ENCODE measurements around the gene KCTD16.
A peak's percentile ranks its signal among the peaks of the same experiment; 100 is the strongest.

Gene KCTD16

DNA sequence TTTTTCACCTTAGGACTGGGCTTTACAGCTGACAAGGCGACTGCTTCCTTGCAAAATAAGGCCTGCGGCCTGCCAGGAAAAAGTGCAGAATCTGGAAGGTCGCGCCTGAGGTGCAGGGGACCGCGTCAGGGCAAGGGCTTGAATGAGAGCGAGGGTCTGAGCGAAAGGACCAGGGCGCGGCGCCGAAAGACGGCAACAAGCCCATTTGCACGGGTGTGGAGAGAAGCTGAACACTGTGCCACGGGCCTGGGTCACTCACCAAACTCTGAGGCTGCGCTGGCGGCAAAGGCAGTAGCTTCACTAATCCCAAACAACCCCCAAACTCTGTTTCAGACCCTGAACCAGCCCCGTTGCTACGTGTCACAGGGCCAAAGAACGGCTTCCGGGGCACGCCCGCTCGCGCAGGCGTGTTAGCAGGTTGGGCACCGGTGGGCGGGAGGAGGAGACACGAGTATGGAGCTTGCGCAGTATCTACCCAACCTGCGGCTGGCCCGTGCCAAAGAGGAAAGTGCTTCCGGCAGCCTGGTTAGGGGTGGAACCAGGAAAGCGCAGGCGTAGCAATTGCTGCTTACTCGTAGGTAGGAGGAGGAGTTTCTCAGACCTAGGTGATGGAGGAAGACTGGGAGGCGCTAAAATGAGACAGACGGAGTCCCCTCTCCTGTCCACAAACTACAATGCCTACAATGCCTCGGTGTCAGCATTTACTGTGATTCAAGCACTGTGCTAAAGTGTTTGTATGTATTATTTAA lies at the start of gene KCTD16, which contains the start of gene YIPF5:
Gene KCTD16 (plus strand): TSS at position 598 of the 749 bp plus-strand sequence.
Gene YIPF5 (minus strand): TSS at position 384 of the 749 bp plus-strand sequence. CDS start 704 bp downstream, outside the sequence.
- DNase-seq (ENCODE audit: low spot score), result peak; percentile 95

DNA sequence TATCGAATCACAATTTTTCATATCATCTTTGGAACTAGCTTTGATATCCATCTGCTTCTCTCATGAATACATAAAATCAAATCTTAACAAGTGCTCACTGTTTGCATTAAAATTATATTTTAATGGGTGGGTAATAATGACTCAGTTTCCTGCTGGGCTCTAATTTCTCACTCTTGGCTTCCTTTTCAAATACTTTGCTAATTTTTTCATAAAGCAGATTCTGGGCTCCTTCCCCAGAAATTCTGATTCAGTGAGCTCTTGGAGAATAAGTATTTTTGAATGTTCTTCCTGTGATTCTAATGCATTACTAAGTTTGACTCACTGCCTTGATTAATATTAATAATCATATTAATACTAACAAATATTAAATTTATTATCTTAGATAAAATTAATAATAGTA lies 49.1 kb upstream of the KCTD16 start:
- no peak for DNase-seq (ENCODE audit: low spot score)

DNA sequence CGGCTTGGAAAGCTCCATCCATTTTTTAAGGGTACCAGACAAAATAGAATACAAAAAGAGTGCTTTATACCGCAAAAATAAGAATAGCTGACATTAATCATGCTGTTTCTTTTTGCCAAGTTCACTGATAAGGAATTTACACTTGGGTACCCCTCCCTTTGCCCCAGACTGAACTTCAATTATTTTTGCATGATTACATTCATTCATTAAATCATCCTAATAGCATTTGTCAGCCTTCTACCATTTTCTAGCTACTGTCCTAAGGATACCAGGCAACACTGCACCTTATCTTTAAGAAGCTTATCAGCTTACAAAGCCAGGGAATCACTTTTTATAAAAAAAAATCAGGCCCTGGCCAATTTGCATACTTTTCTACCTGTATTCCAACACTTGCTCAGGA lies 48.6 kb upstream of the KCTD16 start:
- DNase-seq (ENCODE audit: low spot score), result no peak

DNA sequence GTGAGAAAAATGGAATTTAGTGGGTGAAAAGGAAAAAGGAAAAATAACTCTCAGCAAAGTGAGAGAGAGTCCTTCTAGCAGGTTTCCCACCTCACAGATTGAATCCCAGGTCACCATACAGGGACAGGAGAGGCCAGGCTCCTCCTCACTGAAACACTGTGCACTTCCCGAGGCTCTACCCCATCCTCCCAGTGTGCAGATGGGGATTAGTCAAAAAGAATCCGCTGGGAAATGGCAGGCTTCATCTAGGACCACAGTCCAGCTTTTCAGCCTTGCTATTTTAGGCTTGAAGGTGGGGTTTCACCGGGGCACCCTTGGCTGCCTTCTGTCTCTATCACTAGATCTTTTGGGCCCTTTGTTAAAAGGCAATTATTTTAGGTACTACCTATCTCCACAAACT lies 48.0 kb upstream of the KCTD16 start:
- no peak for DNase-seq (ENCODE audit: low spot score)

DNA sequence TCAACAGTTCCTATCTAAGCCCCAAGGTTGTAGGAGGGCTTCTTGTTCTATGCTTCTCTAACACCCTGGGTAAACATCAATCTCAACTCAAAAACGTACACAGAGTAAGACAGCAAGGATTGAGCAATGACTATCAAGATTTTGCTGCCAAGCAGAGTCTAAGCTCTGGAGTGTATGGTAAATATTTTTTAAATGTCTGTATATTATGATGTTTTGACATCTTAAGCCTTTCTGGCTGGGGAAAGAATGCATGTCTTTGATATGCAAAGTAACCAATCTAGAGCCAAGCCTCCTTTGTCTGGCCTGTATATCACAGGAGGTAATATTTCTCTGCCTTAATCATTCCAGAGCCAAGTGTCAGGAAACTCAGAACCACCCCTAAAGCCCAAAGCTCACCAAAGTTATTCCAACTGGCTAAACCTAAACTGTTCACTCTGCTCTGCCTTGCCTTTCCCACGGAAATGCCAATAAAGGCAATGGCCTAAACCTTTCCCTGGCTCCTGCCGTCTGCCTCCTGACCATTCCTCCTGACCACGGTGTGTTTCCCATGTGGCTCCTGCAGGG lies 45.4 kb upstream of the KCTD16 start:
- DNase-seq (ENCODE audit: low spot score), result no peak

DNA sequence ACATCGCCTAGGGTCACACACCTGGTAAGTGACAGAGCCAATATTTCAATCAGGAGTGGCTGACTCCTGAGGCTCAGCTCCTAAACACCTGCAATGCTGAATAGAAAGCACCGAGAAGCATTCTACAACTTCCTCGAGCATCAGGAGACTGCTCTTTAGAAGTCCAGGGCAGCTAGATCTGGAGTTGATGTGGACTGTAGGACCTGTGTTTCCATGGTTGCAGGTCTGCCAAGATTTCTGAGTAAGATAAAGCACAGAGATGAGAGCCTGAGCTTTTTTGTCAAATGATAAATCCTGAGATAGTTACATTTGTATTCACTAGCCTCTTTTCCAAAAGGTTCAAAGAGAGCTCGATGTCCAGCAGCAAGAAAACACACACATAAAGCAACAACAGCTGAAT lies 44.0 kb upstream of the KCTD16 start:
- DNase-seq (ENCODE audit: low spot score), result no peak

DNA sequence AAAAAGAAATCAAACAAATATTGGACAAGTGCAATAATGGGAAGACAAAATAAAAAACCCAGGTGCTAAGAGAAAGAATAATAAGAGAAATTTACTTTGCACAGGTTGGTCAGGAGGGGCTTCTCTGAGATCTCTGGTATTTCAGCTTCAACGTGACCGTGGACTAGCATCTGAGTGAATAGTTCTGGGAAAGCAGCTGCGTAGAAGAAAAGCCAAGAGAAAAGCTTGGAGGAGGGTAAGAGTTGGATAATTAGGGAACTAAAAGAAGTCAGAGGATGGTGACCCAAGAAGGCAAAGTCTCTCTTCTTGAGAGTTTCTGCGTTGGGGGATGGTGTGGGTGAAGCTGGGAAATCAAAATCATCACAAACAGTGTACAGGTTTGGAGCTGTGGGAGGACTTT lies 41.8 kb upstream of the KCTD16 start:
- no peak for DNase-seq (ENCODE audit: low spot score)

DNA sequence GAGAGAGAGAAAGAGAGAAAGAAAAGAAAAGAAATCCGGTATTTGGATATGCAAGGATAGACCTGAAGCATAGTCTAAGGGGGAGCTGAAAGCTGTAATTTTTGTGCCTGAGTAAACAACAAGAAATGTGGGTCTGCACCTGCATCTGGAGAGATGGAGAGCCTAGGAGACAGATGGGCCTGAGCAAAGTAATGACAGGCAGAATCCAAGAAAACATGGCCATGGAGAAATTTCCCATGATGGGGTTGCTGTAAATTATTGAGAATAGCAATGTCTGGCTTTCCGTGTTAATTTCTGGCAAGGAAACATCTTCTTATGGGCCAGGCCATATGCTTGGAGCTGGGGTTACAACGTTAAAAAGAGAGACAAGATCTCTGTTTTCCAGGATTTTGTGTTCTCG lies 40.4 kb upstream of the KCTD16 start:
- DNase-seq (ENCODE audit: low spot score), result no peak

DNA sequence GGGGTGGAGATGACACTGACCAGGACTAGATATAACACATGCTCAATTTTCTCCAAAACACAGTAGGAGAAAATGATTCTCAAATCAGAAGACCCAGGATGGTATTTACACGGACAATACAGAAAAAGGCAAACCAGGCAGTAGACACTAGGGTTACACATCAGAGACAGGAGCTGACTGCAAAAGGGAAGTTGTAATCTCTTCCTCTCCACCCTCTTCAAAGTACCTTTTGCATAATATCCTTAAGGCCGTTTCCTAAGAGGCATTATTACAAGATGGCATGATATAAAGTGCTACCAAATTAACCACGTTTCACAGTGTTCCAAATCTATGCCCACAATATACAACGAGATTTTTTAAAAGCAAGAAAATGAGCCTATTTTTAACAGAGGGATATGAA lies 39.4 kb upstream of the KCTD16 start:
- DNase-seq (ENCODE audit: low spot score), result no peak

DNA sequence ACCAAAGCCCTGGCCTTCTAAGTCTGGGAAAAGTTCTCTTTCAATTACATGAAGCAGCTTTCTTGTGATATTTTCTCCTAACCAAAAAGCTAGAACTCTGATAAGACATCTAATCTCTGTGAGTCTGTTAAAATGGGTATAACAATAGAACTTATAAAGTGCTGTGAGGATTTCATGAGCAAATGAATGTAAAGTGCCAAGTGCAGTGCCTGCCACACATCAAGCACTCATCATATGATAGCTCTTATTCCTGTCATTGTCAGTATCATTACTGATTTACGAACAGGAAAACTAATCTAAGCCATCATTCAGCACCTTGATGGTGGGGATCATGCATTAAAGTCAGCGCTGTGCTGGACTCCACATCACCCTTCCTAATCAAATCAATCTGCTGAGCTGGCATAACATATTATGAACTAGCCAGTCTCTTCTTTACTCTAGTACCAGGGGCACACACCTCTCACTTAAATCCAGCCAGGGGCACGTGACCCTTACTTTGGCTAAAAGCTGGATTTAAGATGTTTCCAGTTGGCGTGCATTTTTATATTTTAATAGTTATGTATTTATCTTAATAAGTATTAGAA lies 37.5 kb upstream of the KCTD16 start:
- no peak for DNase-seq (ENCODE audit: low spot score)

DNA sequence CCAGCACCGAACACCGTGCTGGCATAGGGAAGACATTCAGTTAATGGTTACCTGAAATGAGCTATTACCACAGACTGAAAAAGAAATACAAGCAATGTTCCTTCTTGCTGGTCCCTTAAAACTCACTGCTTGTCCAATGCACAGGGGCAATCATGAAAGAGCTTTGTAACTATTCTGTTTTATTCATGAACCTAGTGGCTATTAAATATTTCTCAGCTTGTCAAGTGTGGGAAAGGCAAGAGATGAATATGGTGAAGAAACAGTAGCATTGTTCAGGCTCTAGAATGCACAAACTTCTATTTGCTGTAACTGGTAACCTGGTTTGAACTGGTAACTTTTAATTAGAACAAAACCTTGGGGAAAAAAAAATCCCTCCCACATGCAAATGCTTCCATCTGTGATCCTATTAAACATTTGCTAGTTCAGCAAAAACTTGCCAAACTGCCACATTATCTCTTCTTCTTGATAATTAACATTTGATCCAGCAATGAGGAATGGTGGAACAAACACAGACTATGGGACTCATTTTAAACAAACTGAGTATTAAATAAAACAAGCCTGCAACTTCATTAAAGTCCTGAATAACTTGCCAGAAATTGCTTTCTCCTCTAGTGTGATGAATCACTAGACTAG lies 36.4 kb upstream of the KCTD16 start:
- DNase-seq (ENCODE audit: low spot score), result peak; percentile 5

DNA sequence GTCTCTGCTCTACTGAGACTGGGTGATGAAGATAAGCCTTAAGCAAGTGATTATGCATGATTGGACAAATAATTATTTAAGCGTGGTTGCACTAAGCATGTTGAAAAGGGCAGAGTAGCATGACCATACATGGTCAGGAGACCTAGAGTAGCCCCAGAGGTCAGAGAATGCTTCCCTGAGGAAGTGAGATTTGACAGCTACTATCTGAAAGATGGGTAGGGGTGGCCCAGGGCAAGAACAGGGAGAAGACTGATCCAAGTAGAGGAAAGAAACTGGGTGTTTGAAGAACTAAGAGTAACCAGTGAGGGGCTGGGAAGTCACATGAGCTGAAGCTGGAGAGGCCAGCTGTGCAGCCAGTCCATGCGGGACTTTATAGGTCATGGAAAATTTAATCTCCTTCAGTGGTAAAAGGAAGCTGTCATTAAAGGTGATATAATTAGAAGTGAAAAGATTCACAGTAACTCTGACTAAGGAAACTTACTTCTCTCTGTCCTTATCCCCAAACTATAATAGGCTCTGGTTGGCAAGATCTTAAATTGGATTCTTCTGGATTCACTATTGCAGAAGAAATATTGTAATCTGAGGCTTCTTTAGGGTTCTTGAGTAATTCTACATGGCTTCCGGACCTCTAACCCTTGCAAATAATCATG lies 35.4 kb upstream of the KCTD16 start:
- DNase-seq (ENCODE audit: low spot score), result no peak

DNA sequence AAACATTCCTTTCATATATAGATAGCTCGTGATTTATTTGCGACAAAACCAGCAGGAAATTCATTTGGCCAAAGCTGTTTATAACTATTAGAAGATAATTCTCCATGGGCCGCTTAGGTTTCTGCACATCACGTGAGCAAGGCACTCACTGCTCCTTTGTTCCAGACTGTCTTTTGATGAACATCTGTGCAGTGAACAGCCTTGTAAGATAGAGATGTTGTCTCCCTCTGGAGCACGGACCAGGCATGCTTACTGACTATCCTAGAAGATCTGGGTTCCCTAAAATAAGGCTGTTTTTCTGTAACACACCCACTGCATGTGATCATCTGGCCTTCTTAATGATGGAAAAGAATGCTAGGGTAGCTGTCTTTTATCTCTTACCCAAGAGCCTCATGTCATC lies 31.1 kb upstream of the KCTD16 start:
- peak; percentile 56 for DNase-seq (ENCODE audit: low spot score)

DNA sequence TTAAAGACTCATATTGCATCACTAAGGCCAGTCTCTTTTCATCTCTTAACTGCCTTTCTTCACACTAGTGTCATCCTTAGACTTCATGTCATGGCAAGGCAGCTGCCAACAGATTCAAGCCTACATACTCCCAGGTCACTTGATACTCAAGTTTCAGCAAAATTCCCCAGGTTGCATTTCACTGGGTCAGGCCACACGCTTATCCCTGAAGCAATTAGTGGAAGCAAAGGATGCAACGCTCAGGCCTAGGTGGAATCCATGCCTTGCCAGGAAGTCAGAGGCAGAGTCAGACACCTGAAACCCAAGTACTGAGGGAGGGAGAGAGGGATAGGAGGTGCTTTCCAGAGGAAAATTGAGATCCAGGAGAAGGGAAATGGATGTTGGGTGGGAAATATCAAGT lies 29.1 kb upstream of the KCTD16 start:
- DNase-seq (ENCODE audit: low spot score), result no peak

DNA sequence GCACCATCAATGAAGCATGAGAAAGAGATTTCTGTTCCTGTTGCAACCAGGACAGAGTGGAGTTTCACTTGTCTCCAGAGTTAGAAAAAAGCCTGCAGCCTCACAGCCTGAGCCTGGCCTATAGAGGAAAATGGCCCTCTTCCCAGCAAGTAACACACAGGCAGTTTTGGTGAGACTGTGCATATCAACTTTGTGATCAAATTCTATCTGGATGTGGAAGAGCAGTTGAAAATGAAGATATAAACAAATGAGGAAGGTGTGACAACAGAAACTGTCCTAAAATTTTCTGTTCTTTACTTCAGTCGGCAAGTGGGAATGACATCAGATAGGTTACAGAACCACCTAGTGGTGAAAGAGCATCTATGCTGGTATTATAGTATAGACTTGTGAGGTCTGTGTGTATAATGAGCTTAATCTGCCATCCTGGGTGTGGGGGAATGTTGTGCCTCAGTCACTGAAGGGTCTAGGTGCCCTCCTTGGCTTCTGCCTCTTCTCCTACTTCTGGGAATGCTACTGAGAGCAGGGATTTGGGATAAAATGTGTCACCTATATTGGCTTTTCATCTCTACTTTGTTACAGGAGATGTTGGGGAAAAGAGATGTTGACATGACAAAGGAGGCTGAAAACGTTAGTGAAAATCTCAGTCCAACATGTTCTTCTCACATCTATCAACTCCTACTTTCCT lies 28.4 kb upstream of the KCTD16 start:
- peak; percentile 60 for DNase-seq (ENCODE audit: low spot score)

DNA sequence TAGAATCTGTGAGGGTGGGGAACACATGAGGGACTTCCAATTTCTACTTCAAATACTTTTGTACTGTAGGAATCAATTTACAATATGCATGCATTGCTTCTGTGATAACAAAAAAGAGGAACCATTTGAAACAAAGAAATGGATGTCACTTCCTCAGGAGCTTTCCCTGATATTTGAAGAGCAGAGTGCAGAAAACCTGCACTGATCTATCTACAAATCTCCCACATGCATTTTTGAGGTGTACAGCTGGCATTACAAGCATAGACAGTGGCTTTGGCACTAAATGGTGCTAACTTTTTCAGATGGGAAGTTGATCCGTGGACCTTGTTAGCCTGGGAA lies 27.9 kb upstream of the KCTD16 start:
- no peak for DNase-seq (ENCODE audit: low spot score)

DNA sequence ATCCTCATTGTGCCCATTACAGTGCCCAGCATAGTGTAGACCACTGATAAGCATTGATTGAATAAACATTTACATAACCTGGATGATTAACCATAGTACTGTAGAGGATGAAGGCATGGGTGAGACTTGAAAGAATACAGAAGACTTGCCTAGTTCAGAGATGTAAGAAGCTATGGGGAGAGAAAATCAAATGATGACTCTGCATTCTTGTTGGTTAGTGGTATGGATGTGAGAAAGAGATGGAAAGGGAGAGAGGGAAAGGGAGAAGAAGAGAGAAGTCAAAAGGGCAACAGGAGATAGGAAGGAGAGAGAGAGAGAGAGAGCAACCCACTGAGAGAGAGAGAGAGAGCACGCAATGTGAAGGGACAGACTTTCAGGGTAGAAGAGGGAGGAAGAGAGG lies 27.0 kb upstream of the KCTD16 start:
- DNase-seq (ENCODE audit: low spot score), result no peak

DNA sequence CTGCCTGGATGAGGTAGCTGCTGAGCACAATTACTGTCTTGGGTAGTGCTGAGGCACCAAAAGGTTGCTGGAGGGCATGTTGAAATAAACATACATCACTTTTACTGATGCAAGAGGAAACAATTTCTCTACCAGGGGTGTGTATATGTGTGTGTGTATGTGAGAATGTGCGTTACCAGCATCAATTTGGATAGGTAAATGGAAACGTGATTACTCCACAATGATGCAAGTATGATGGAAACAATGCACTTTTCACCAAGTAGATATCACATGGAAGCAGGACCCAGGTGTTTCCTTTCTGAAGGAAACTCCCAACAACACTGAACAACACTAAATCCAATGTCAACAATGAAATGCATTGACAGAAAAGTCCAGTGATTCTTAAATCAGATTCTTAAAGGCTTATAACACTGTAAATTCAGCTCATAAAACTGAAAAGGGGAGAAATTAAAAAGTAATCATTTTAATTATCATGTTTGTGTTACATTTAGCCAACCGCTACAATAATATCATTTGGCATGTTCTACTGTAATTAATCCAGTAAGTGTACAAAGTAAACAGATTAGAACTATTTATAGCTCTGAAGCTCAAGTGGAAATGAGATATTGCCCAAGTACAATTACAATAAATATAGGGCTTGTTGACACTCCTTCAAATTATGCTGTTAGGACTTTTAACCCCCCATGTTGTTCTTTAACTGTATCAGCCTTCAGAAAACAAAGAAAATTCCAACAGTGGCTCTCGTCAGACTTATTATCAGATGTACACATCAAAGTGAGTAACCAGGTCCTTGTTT lies 25.5 kb upstream of the KCTD16 start:
- no peak for DNase-seq (ENCODE audit: low spot score)

DNA sequence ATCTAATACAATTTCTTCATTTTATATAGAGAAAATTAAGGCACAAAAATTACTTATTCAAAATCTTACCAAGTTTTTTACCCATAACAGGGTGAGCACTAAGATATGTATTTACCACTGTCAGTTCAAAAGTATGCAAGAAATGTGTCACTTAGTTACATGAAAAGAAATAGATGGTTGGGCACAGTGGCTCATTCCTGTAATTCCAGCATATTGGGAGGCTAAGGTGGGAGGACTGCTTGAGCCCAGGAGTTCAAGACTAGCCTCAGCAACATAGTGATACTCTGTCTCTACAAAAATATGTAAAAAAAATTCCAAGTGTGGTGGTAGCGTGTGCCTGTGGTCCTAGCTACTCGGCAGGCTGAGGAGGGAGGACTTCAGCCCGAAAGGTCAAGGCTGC lies 19.6 kb upstream of the KCTD16 start:
- no peak for DNase-seq (ENCODE audit: low spot score)

DNA sequence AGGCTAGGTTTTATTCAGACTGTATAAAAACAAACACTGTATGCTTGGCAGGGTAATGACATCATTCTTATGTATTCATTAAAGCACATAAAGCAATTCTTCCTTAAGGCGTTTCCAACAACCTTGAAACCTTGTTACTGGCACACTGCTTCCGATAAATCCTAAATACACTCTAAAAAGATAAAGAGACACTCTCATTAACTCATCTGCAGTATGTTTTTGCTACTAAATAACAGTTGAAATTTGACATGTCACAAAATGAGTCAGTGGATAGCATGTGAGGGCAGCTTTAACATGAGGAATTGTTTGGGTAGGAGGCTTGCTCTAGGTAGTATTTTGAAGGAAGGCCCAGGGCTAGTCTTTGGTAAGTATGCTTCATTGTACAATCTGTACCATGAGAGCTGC lies 13.9 kb upstream of the KCTD16 start:
- no peak for DNase-seq (ENCODE audit: low spot score)

DNA sequence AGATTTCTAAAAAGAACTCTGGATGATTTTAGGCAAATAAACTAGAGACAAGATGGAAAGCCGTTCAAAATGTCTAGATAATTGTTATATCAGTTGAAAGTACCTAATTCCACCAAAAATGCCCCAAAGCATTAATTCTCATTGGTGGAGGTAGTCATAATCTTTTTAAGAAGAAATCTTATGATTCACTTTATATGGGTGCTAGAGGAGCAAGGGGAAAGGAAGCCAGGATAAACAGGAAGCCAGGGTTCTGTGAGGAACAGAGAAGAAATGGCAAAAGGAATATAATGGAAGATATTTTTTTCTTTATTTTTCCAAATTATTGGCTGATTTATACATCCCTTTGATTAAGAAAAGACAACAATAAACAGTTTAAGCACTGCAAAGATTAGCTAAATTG lies 8.0 kb upstream of the KCTD16 start:
- no peak for DNase-seq (ENCODE audit: low spot score)
